Activated CD4-positive, alpha-beta T cell treated with anti-CD3 and anti-CD28 coated beads for 24 hours (primary cell): ENCODE results near the gene SLC16A10.

Experiments used
- DNase-seq, 2 donors: peaks; one replicate each; pipeline ENCODE4 v3.0.0-alpha.2; 2020; ENCODE audit warnings: low read depth in 2 of 2

Gene SLC16A10

DNA sequence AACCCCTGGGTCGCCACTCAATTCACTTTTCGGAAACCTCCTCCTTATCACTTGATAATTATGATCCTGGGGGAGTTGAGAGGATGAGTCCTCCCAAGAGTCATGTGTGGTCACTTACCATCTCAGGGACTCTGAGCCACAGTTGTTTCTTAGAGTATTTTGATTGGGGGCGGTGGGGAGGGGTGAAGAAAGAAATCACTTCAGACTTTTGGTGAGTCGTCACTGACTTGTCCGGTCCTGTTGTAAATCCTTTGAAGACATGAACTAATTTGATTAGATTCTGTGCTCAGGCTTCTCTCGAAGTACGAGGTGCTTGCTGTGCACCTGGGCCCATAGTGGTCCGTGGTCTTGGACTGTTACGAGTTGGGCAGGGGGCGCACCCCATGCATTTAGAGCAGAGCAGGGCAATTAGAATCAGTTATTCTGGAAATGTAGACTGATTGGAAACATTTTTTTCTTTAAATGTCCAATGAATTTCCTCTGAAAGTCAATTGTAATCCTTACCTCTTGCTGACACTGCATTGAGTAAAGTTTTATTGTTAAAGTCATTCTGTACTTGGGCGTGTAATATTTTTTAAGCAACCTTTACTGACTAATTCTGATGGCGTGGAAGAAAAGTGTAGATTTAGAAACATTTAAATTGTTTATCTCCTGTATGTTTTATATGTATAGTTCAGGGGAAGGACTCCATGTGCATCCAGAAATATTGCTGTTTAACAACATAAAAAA lies 173.4 kb downstream of the SLC16A10 start:
- no peak for DNase-seq

DNA sequence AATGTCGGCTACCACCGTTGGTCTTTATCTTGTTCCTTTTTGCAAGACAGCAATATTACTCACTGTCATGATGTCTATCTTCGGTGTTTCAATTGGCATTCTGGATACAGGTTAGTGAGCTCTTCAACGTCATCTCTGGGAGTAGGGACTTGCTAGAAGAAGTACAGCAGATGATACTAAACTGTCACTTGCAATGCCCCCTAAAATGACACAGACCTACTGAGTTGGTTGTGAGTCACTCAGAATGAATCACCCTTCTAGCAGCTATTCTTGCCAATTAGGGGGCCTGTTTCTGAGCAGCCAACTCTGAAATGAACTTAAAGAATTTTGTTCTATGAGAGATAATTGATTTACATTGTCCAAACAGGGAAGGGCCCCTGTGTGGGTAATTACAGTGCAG lies 176.5 kb downstream of the SLC16A10 start:
- DNase-seq: no peak

DNA sequence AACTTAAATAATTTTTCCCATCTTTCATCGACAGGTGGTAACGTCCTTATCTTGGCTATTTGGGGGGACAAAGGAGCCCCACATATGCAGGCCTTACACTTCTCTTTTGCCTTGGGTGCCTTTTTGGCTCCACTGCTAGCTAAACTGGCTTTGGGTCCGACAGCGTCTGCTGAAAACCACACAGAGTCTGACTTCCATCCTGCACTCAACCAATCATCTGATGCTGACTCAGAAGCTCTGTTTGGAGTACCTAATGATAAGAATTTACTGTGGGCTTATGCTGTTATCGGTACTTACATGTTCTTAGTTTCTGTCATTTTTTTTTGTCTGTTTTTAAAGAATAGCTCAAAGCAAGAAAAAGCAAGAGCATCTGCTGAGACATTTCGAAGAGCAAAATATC lies 178.5 kb downstream of the SLC16A10 start:
- no peak for DNase-seq

DNA sequence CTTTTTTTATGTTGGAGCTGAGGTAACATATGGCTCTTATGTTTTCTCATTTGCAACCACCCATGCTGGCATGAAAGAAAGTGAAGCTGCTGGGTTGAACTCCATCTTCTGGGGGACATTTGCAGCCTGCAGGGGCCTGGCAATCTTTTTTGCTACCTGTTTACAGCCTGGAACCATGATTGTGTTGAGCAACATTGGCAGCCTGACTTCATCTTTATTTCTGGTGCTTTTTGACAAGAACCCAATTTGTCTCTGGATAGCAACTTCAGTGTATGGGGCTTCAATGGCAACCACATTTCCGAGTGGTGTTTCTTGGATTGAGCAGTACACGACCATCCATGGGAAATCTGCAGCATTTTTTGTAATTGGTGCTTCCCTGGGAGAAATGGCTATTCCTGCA lies 179.0 kb downstream of the SLC16A10 start:
- no peak for DNase-seq

DNA sequence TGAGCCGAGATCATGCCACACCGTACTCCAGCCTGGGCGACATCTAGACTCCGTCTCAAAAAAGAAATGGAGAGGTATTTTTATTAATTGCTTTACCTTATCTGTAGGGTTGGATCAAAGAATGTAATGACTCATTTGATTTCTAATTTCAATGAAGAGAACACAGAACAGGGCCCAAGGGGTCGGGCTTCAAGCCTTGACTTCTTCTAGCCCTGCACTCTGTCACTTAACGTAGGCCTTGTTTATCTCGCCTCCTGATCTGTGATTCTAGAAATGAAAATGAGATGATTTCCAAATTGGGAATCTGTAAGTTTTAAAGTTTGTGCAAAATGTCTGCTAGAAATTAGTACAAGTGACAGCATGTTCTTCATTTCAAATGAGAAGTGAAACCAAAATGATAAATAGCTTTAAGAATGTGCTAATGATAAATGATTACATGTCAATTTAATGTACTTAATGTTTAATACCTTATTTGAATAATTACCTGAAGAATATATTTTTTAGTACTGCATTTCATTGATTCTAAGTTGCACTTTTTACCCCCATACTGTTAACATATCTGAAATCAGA lies 180.5 kb downstream of the SLC16A10 start:
- DNase-seq: no peak

DNA sequence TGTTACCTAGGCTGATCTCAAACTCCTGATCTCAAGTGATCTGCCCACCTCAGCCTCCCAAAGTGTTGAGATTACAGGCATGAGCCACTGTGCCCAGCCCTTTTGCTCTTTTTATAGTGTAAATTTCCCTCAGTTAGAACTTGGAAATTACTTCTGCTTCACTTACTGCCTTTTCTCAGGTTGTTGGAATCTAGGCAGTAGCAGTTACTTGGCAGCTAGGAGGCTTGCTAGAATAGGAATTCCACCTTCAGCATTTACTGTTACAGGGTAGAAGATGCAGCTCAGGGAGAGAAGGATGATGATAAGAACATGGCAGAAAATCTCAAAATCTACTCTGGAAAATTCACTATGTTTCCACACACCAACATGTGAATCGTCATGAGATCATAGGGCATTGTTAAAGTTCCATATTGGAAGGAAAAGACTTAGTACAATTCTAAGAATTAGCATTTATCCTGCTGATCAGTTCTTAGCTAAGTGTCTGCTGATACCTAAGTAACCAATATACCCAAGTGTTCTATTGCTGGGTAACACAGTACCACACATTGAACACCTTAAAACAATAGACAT lies 182.2 kb downstream of the SLC16A10 start:
- DNase-seq: no peak

DNA sequence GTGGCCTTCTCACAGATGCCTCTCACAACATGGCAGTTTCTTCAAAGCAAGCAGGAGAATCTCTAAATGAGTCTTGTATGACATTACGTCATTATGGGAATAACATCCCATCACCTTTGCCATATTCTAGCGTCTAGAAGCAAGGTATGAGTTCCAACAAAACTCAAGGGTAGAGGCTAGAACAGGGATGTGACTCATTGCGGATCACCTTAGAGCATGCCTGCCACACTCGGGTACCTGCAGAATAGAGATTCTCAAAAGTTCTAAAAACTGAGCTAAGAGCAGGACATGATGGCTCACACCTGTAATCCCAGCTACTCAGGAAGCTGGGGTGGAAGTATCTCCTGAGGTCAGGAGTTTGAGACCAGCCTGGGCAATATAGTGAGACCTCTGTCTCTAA lies 182.8 kb downstream of the SLC16A10 start:
- no peak for DNase-seq

DNA sequence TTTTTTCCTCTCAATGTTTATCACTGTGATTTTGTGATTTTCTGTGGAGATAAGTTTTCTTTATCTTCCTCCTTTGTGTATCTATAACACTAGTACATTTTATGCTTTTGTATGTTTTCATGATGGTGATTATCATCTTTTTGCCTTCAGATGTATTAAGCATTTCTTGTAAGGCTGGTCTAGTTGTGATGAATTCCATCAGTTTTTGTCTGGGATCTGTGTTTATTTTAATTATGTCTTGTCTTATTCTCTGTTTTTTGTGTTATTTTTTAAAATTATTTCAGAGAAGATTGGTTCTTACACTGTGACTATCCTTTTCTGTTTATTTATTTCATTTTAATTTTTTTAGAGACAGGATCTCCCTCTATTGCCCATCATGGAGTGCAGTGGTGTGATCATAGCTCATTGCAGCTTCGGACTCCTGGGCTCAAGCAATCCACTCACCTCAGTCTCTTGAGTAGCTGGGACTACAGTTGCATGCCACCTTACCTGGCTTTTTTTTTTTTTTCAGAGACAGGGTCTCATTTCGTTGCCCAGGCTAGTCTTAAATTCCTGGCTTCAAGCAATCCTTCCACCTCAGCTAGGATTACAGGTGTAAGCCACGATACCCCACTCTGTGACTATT lies 187.4 kb downstream of the SLC16A10 start:
- DNase-seq: no peak

DNA sequence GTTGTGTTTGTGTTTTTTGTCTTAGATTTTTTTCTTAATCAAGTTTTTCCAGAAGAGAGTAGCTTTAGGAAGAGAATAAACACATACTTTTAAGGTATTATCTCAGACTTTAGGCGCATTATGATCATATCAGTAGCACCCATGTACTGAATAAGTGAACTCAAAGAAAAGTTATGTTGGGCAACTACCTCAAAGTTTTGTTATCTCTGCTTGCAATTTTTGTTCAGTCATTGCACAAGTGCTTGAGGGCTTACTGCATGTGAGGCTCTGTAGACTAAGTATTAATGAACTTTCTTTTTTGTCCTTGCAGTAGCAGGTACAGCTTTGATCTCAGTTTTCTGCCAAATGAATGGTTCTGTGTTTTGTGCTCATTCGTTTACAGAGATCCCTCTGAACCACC lies 189.0 kb downstream of the SLC16A10 start:
- DNase-seq: no peak

DNA sequence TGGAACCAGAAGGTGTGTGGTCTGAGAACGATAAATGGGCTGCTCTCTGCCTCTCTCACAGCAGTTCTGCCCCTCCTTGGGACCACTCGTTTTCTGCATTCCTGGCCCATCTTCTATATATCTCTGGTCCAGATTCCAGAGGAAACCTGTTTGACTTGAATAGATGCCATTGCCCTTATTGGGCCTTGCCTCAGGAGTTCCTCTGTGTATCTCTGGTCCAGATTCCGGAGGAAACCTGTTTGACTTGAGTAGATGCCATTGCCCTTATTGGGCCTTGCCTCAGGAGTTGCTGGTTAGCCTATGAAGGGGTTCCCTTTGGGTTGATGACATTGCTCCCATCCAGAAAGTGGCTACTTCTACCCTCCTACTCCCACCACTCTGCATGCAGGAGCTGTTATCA lies 189.4 kb downstream of the SLC16A10 start:
- no peak for DNase-seq

DNA sequence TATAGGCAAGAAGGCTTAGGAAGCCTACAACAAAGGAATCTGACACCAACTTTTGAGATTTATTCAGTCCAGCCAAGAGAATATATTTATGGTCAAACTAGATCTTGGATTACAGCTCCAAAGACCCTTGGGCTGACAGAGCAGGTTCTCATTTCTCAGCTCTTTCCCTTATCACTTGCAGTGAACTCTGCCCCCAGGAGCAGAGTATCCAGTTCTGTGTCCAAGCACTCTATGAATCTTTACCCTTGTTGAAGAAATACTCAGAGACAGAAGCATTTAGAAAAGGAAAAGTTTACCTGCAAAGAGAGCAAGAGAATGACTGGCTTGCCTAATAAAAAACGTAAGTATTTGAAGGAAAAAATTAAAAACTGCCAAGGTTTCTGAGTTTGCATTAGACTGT lies 190.5 kb downstream of the SLC16A10 start:
- DNase-seq: no peak

DNA sequence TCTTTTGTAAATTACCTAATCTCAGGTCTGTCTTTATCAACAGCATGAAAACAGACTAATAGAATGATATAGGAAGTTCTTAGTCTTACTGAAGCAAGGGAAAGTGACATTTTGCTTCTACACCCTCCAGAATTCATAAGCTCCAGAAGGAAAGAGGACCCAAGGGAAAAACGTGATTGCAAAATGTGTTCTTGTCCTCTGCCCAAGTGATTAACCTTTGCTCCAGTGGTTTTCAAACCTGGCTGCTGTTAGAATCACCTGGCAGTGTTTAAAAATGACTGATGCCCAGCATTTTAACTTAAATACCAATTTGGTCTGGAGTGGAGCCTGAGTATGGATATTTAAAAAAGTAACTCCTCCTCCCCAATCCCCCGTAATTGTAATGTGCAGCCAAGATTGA lies 191.4 kb downstream of the SLC16A10 start:
- no peak for DNase-seq

DNA sequence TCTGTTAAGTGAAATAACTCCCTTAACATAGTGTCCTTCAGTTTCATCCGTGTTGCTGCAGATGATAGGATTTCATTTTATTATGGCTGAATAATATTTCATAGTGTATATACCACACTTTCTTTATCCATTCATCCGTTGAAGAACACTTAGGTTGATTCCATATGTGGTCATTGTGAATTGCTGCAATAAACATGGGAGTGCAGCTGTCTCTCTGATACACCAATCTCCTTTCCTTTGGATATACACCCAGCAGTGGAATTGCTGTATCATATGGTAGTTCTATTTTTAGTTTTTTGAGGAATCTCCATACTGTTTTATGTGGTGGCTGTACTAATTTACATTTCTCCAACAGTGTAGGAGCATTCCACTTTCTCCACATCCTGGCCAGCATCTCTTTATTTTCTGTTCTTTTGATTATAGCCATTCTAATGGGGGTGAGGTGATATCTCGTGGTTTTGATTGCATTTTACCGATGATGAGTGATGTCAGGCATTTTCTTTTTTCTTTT lies 193.2 kb downstream of the SLC16A10 start:
- no peak for DNase-seq
